Stimulated activated CD4-positive, alpha-beta T cell treated with anti-CD3 and anti-CD28 coated beads, TNF-alpha, amount 100 ng/mL, for 4 hours (primary cell): ENCODE results near the gene CD163L1.
"Not testable (repeated sequence)": the region's sequence is repeated elsewhere in the genome, so short reads cannot be mapped to it uniquely, and the experiment has no call there.

Experiments
- DNase-seq, 3 experiments: peaks; one replicate each; pipeline ENCODE4 v3.0.0-alpha.2; 2020; ENCODE audit warnings: low read depth in 3 of 3

The CD163L1 gene

GRCh38 chr12:7444076-7444475, at the start of gene CD163L1:
CD163L1 (minus strand) TSS chr12:7444153; CDS start chr12:7444127, 26 bp downstream.
- no peak for DNase-seq

DNA sequence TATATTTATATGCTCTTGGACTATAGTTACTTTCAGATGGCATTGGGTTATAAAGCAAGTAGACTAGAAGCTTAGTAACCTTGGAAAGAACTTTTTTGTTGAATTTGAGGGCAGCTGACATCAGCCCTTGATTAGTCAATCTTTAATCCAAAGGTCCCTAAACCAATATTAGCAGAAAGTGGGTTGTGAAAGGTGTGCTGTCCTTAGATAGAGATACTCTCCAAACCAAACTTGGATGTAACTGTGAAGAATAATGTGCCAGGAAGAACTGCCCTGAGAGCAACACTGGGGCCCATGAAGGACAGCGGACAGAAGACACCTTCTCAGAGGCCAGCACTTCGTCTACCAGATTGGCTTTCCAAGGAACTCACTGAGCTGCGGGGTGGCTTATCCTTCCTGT, 49.1 kb upstream of the CD163L1 start:
- no peak for DNase-seq

GRCh38 chr12:7486512-7486911, 42.6 kb upstream of the CD163L1 start:
- no peak for DNase-seq

DNA sequence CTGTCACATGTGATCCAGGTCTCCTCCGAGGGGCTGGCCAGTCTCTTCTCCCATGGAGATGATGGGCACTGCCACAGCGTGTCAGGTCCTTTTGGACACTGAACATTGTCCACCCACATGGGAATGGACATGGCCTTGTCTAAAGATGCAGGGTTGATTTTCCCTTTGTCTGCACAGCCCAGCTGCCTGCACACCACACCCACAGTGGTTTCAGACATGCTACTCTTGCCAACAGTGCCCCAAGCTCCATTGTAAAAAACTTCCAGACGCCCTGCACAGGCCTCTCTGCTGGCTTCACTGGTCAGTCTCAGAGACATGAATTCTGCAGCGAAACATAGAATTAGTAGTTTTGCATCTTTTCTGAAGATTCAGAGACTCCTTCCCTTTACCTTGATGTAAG, 41.1 kb upstream of the CD163L1 start:
- DNase-seq = no peak

DNA sequence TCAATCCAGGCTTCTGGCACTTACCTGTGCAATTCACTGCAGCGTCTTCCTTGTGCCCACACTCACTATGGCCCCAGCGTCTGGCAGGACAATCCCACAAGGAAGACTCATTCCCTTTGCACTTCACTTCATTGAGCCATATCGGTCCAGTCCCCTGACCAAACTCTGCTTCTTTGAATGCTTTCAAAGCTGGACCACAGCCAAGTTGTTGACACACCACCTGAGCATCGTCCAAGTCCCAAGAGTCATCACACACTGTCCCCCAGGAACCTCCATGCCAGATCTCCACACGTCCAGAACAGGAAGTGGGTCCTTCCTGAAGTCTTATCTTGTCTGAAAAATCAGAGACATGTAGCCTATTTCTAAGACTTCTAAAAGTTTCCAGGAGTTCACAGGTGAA, 39.4 kb upstream of the CD163L1 start:
- no peak for DNase-seq

DNA sequence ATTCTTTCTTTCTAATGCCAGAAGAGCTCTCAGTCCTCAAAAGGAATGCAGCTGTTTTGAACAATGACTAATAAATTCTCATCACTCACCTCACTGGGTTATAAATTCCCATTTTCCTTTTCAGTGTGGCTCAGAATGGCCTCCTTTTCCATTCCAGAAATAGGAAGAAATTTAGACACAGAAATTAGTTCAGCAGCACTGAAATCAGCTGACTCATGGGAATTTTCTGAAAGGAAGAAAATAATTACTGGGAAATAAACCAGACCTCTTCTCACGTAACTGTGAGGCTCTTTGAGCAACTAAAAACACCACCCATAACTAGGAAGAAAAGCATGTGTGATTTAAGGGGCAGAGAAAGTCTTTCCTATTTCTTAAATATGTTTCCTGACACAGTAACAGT, 35.8 kb upstream of the CD163L1 start:
- no peak for DNase-seq

DNA sequence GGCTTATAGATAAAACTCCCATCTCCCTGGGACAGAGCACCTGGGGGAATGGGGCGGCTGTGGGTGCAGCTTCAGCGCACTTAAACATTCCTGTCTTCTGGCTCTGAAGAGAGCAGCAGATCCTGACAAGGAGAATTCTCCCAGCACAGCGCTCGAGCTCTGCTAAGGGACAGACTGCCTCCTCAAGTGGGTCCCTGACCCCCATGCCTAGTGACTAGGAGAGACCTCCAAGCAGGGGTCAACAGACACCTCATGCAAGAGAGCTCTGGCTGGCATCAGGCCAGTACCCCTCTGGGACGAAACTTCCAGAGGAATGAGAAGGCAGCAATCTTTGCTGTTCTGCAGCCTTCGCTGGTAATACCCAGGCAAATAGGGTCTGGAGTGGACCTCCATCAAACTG, 28.1 kb upstream of the CD163L1 start:
- DNase-seq = no peak

DNA sequence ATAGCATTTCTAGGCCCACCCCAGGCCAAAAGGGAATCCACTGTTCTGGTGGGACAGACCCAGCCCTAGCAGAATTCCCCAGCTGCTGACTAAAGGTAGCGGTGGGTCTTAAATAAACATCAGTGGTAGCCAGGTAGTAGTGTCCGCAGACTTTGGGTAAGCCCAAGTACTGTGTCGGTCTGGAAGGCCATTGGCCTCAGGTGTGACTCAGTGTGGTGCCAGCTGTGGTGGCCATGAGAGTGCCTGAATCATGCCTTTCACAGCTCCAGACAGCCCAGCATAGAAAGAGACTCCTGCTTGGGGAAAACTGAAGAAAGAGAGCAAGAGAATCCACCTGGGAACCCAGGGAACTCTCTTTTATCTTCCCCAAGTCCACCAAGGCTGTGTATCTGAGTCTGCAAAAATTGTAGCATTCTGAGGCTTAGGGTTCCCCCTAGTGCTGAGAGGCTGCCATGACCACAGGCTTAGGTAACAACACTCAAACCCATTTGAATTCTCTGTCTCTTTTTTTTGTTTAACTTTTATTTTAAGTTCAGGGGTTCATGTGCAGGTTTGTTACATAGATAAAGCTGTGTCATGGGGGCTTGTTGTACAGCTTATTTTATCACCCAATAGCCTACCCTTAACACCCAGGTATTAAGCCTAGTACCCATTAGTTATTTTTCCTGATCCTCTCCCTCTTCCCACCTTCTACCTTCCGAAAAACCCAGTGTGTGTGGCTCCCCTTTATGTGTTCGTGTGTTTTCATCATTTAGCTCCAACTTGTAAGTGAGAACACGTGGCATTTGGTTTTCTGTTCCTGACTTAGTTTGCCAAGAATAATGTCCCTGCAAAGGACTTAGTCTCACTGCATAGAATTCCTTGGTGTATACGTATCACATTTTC, 16.7 kb upstream of the CD163L1 start:
- DNase-seq = peak in 2 of 3 experiments; percentile 5 to 19

- DNase-seq = no peak
These were observed 16.0 kb upstream of the CD163L1 start for GRCh38 chr12:7459973-7460372.

- DNase-seq = no peak
These were observed 7.8 kb upstream of the CD163L1 start for GRCh38 chr12:7451756-7452155.

- no peak for DNase-seq
These were observed 6.7 kb upstream of the CD163L1 start for GRCh38 chr12:7450667-7451066.

DNA sequence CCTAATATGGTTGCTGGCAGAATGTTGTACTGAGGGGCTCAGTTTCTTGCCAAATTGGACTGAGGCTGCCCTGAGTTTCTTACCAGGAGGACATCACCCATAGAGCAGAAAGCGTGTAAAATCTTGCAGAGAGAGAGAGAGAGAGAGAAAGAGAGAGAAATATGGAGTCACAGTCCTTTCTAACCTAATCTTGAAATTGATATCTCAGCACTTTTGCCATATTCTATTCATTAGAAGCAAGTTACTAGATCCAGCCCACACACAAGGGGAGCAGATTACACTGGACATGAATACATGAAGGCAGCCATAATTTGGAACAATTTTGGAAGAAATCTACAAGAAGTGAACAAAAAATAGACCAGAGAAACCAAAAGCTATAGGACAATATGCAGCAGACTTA, 4.1 kb upstream of the CD163L1 start:
- DNase-seq = no peak

GRCh38 chr12:7444537-7444936, 584 bp upstream of the CD163L1 start:
- DNase-seq = no peak

GRCh38 chr12:7441216-7441615, 2.7 kb downstream of the CD163L1 start:
- no peak for DNase-seq

DNA sequence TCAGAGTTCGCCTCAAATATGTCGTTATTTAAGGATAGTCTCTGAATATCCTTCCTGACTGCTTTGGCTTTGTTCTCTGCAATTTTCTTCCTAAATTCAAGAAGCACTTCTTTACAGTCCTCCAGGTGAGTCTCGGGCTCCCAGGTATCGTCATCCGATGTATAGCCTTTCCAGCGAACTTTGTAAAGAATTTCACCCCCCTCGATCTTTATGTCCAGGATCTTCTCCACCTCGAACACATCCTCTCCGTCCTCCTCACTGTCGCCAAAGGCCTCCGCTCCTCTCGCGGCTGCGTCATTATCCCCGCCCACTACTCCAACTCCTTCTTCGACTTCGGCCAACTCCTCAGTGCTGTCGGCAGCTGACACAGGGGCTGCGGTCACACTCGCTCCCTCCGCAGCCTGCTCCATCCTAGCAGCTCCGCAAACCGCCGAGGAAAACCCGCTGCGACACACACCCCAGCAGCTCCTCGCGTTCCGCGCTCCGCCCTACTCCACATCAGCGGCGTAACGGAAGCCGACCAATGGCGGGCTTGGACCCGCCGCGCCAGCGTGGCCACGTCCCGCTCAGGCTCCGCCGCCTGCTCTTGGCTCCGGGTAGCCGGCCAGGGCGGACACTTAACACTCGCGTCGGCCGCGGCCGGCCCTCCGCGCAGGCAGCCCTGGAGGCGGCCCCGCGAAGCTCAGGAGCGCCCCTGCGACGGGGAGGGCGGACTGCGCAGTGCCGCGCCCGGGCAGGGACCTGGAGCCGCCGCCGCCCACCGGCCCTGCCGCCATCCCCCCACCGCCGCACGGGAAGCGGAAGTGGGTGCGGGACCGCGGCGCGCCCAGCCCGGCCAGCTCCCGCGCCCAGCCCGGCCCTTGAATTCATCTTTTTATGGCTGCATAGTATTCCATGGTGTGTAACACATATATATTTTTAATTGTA, 4.1 kb downstream of the CD163L1 start:
- peak in 2 of 3 experiments; percentile 5 to 6 for DNase-seq

GRCh38 chr12:7438291-7438995, 5.5 kb downstream of the CD163L1 start:
- DNase-seq = not testable (repeated sequence)

- not testable (repeated sequence) for DNase-seq
These were observed 6.5 kb downstream of the CD163L1 start for GRCh38 chr12:7437494-7437893.

- DNase-seq = no peak
These were observed 9.3 kb downstream of the CD163L1 start for GRCh38 chr12:7434670-7435069.

GRCh38 chr12:7433276-7433822, 10.6 kb downstream of the CD163L1 start:
- no peak for DNase-seq

GRCh38 chr12:7431993-7432685, 11.8 kb downstream of the CD163L1 start:
- no peak for DNase-seq

DNA sequence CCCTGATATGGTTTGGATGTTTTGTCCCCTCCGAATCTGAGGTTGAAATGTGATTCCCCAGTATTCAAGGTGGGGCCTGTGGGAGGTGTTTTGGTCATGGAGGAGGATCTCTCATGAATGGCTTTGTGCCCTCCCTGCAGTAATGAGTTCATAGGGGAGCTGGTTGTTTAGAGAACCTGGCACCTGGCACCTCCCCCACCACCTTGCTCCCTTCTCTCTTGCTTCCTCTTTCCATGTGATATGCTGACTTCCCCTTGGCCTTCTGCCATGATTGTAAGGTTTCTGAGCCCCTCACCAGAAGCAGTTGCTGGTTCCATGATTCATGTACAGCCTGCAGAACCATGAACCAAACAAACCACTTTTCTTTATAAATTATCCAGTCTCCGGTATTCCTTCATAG, 32.6 kb downstream of the CD163L1 start:
- DNase-seq = no peak
